Measurements from ENCODE around the gene DNAH8.
"Not testable (repeated sequence)": the region's sequence is repeated elsewhere in the genome, so short reads cannot be mapped to it uniquely, and the experiment has no call there.

Gene DNAH8

GRCh38 chr6:38907264-38907663 lies 192.2 kb downstream of the DNAH8 start:
- DNase-seq (ENCODE audit: low read depth in 2 of 2) = no peak

- DNase-seq (ENCODE audit: low read depth in 2 of 2) = no peak
These were observed 194.1 kb downstream of the DNAH8 start for GRCh38 chr6:38909015-38909730.

- DNase-seq (ENCODE audit: low read depth in 2 of 2) = no peak
These were observed 195.1 kb downstream of the DNAH8 start for GRCh38 chr6:38910207-38910606.

GRCh38 chr6:38912378-38912777 lies 197.3 kb downstream of the DNAH8 start:
- DNase-seq (ENCODE audit: low read depth in 2 of 2) = no peak

GRCh38 chr6:38915205-38915925 lies 200.3 kb downstream of the DNAH8 start:
- DNase-seq (ENCODE audit: low read depth in 2 of 2) = no peak

- DNase-seq (ENCODE audit: low read depth in 2 of 2) = not testable (repeated sequence)
These were observed 206.4 kb downstream of the DNAH8 start for GRCh38 chr6:38921540-38921939.

GRCh38 chr6:38924791-38925509 lies 209.8 kb downstream of the DNAH8 start:
- DNase-seq (ENCODE audit: low read depth in 2 of 2) = no peak

- no peak for DNase-seq (ENCODE audit: low read depth in 2 of 2)
These were observed 214.4 kb downstream of the DNAH8 start for GRCh38 chr6:38929560-38929959.

- DNase-seq (ENCODE audit: low read depth in 2 of 2) = no peak
These were observed 218.3 kb downstream of the DNAH8 start for GRCh38 chr6:38933426-38933825.

GRCh38 chr6:38935051-38935450 lies 219.9 kb downstream of the DNAH8 start:
- no peak for DNase-seq (ENCODE audit: low read depth in 2 of 2)

- DNase-seq (ENCODE audit: low read depth in 2 of 2) = no peak
These were observed 222.9 kb downstream of the DNAH8 start for GRCh38 chr6:38937839-38938613.

- DNase-seq (ENCODE audit: low read depth in 2 of 2) = no peak
These were observed 223.6 kb downstream of the DNAH8 start for GRCh38 chr6:38938741-38939140.

GRCh38 chr6:38942442-38942841 lies 227.3 kb downstream of the DNAH8 start:
- no peak for DNase-seq (ENCODE audit: low read depth in 2 of 2)

- no peak for DNase-seq (ENCODE audit: low read depth in 2 of 2)
These were observed 227.9 kb downstream of the DNAH8 start for GRCh38 chr6:38942965-38943364.

GRCh38 chr6:38943964-38944363 lies 228.9 kb downstream of the DNAH8 start:
- no peak for DNase-seq (ENCODE audit: low read depth in 2 of 2)

GRCh38 chr6:38944655-38945279 lies 229.7 kb downstream of the DNAH8 start:
- no peak for DNase-seq (ENCODE audit: low read depth in 2 of 2)

GRCh38 chr6:38955861-38956260 lies 240.8 kb downstream of the DNAH8 start:
- no peak for DNase-seq (ENCODE audit: low read depth in 2 of 2)

- DNase-seq (ENCODE audit: low read depth in 2 of 2) = no peak
These were observed 242.3 kb downstream of the DNAH8 start for GRCh38 chr6:38957426-38957825.

GRCh38 chr6:38959138-38959537 lies 244.0 kb downstream of the DNAH8 start:
- no peak for DNase-seq (ENCODE audit: low read depth in 2 of 2)

GRCh38 chr6:38968702-38969149 lies 253.6 kb downstream of the DNAH8 start:
- no peak for DNase-seq (ENCODE audit: low read depth in 2 of 2)

Measured in stimulated activated CD8-positive, alpha-beta memory T cell treated with anti-CD3 and anti-CD28 coated beads, Interleukin-2, amount 100 ng/mL, for 48 hours (primary cell).